ENCODE measurements around the gene CSNK2A1. TPM values are rescaled to one million over a fixed set of nuclear protein-coding genes. Genes with fewer than 3 reads are reported as not detected.

Gene CSNK2A1
- total and polyA plus RNA-seq, 4 donors = 17.0 to 60.3 (median 39.7) TPM

- H3K4me3 ChIP-seq (ENCODE audit: low read depth in 1 of 3, low read length in 3 of 3) = no peak overlapping the region
- no peak overlapping the region for H3K9ac ChIP-seq (ENCODE audit: low read depth in 1 of 2, low read length in 2 of 2)
- DNase-seq (ENCODE audit: low spot score) = no peak
- no peaks in the 10 kb centered on the region for H3K27me3 ChIP-seq (ENCODE audit: control insufficient read depth in 4 of 4, insufficient read depth in 4 of 4, low read length in 3 of 4)
- peaks cover 1 to 16% (median 14%) of the 10 kb centered on the region in 4 donors for H3K4me1 ChIP-seq (ENCODE audit: control insufficient read depth in 4 of 4, insufficient read depth in 4 of 4, low read length in 3 of 4)
- no peak overlapping the region for H3K27ac ChIP-seq (ENCODE audit: low read depth in 1 of 2, low read length in 2 of 2)
- H3K36me3 ChIP-seq (ENCODE audit: control insufficient read depth in 4 of 4, insufficient read depth in 3 of 4, low read depth in 1 of 4, low read length in 3 of 4) = peaks cover 4 to 48% (median 40%) of the 10 kb centered on the region in 4 donors
- TF ChIP-seq NR2F2 (IDR thresholded peaks at IDR 0.05) (no peak), EGR1 (IDR thresholded peaks at IDR 0.05; ENCODE audit: low read depth in 2 of 2) (no peak), GABPA (IDR thresholded peaks at IDR 0.05 in 1 of 2, conservative IDR thresholded peaks at IDR 0.05 in 1 of 2) (no peak), ZBTB33 (IDR thresholded peaks at IDR 0.05) (no peak), HNF4A (conservative IDR thresholded peaks at IDR 0.05) (no peak), YY1 (IDR thresholded peaks at IDR 0.05) (no peak), ATF3 (IDR thresholded peaks at IDR 0.05) (no peak), HNF4G (IDR thresholded peaks at IDR 0.05) (no peak), TAF1 (conservative IDR thresholded peaks at IDR 0.05) (no peak), SP1 (IDR thresholded peaks at IDR 0.05) (no peak), FOXA2 (IDR thresholded peaks at IDR 0.05) (no peak), RAD21 (IDR thresholded peaks at IDR 0.05) (no peak), CTCF (IDR thresholded peaks at IDR 0.05; ENCODE audit: low read depth, low read length, missing input control) (no peak)
- H3K9me3 ChIP-seq (ENCODE audit: control insufficient read depth in 4 of 4, low read length in 3 of 4) = no peaks in the 10 kb centered on the region
- 95% methylated on average over 5 of the region's 5 CpGs for WGBS
Observed at GRCh38 chr20:492159-492558, 51.4 kb downstream of the CSNK2A1 start.

GRCh38 chr20:487655-488054 lies 55.9 kb downstream of the CSNK2A1 start:
- Histone ChIP-seq H3K36me3 (ENCODE audit: control insufficient read depth in 4 of 4, insufficient read depth in 3 of 4, low read depth in 1 of 4, low read length in 3 of 4) (peaks cover 5 to 63% (median 51%) of the 10 kb centered on the region in 4 donors), H3K9ac (ENCODE audit: low read depth in 1 of 2, low read length in 2 of 2) (no peak overlapping the region), H3K27me3 (ENCODE audit: control insufficient read depth in 4 of 4, insufficient read depth in 4 of 4, low read length in 3 of 4) (no peaks in the 10 kb centered on the region), H3K4me3 (ENCODE audit: low read depth in 1 of 3, low read length in 3 of 3) (no peak overlapping the region), H3K27ac (ENCODE audit: low read depth in 1 of 2, low read length in 2 of 2) (no peak overlapping the region), H3K4me1 (ENCODE audit: control insufficient read depth in 4 of 4, insufficient read depth in 4 of 4, low read length in 3 of 4) (peaks cover 0 to 8% (median 5%) of the 10 kb centered on the region in 4 donors), H3K9me3 (ENCODE audit: control insufficient read depth in 4 of 4, low read length in 3 of 4) (no peaks in the 10 kb centered on the region)
- TF ChIP-seq HNF4A (conservative IDR thresholded peaks at IDR 0.05) = no peak
- TF ChIP-seq SP1 (IDR thresholded peaks at IDR 0.05) = no peak
- no peak for TF ChIP-seq RAD21 (IDR thresholded peaks at IDR 0.05)
- TF ChIP-seq NR2F2 (IDR thresholded peaks at IDR 0.05) = no peak
- no peak for TF ChIP-seq FOXA2 (IDR thresholded peaks at IDR 0.05)
- TF ChIP-seq ATF3 (IDR thresholded peaks at IDR 0.05) = no peak
- TF ChIP-seq EGR1 (IDR thresholded peaks at IDR 0.05; ENCODE audit: low read depth in 2 of 2) = no peak
- no peak for TF ChIP-seq JUND (IDR thresholded peaks at IDR 0.05)
- no peak for TF ChIP-seq MAX (IDR thresholded peaks at IDR 0.05)
- TF ChIP-seq GABPA (IDR thresholded peaks at IDR 0.05 in 1 of 2, conservative IDR thresholded peaks at IDR 0.05 in 1 of 2) = no peak
- TF ChIP-seq REST (IDR thresholded peaks at IDR 0.05) = no peak
- TF ChIP-seq FOXA1 (IDR thresholded peaks at IDR 0.05) = no peak
- no peak for TF ChIP-seq TAF1 (conservative IDR thresholded peaks at IDR 0.05)
- no peak for TF ChIP-seq RXRA (IDR thresholded peaks at IDR 0.05)
- TF ChIP-seq YY1 (IDR thresholded peaks at IDR 0.05) = no peak
- TF ChIP-seq ZBTB33 (IDR thresholded peaks at IDR 0.05) = no peak
- no peak for TF ChIP-seq HNF4G (IDR thresholded peaks at IDR 0.05)
- TF ChIP-seq CTCF (IDR thresholded peaks at IDR 0.05; ENCODE audit: low read depth, low read length, missing input control) = no peak
- WGBS = 94% methylated on average over 4 of the region's 4 CpGs
- no peak for DNase-seq (ENCODE audit: low spot score)
